HCT116 (cell line): ENCODE measurements around the gene WDR17. TPM values are rescaled to one million over a fixed set of nuclear protein-coding genes. Genes with fewer than 3 reads are reported as not detected.
A peak's percentile ranks its signal among the peaks of the same experiment; 100 is the strongest.

Experiments
- ATAC-seq: fragments of 200-7000 bp; cut with Tn5 transposase; 2 replicates; pipeline ENCODE4 v1.9.1; 2020; ENCODE audit warnings: mild to moderate bottlenecking, moderate library complexity
- BruUV-seq: library from RNA; stranded (reverse); fragments of 400-500 nt; replicated peaks from 2 replicates; lab custom pipeline; 2021; lab: Mats Ljungman, UMichigan
- CTCF ChIA-PET: fragments of 300-600 bp; sonication (Branson Sonifier 250); formaldehyde crosslinking; loops from one replicate; lab custom pipeline; 2021; ENCODE audit warnings: antibody characterized with exemption; lab: Charles Lee
- POLR2A ChIA-PET: fragments of 300-600, 350-600 bp; sonication (Branson Sonifier 250); formaldehyde crosslinking; loops from one replicate; lab custom pipeline; 2021; ENCODE audit warnings: antibody characterized with exemption; lab: Charles Lee
- RAD21 ChIA-PET, 2 experiments: fragments of 300-600 bp; sonication (Branson Sonifier 250); formaldehyde crosslinking; loops; one replicate each; lab custom pipeline; 2023; ENCODE audit warnings: low total read pairs in 2 of 2; ENCODE audit not compliant: uncharacterized antibody in 2 of 2, unreplicated experiment in 2 of 2, low non-redundant PET in 1 of 2; lab: Charles Lee
- DNase-seq: peaks from one replicate; pipeline ENCODE4 v3.0.0-alpha.2; 2010; ENCODE audit warnings: low read depth, low spot score
- H2AFZ ChIP-seq: fragments of 200-600 bp; shearing (Covaris generic), sonication (generic); 2 replicates; pipeline ENCODE4 v1.6.1; 2017; ENCODE audit warnings: low read depth, mixed run types, mixed read lengths, antibody characterized with exemption, low read length; ENCODE audit not compliant: poor library complexity, severe bottlenecking
- H3K27ac ChIP-seq: 2 replicates; pipeline ENCODE4 v1.5.1; 2012; ENCODE audit warnings: low read depth, low read length
- H3K27me3 ChIP-seq: fragments of 200-600 bp; sonication (generic); 2 replicates; pipeline ENCODE4 v1.6.1; 2016; ENCODE audit warnings: mixed run types, low read length, mixed read lengths; ENCODE audit not compliant: insufficient read depth
- H3K36me3 ChIP-seq, 2 experiments: fragments of 200-500 bp in 1 of 2; fragments of 200-600 bp in 1 of 2; sonication (Bioruptor generic) in 1 of 2; sonication (generic) in 1 of 2; 2 replicates each; pipeline versions ENCODE4 v1.5.1 to v1.6.1; 2014 to 2016; ENCODE audit warnings: low read length in 2 of 2, inconsistent platforms in 1 of 2, mixed read lengths in 1 of 2, mixed run types in 1 of 2; ENCODE audit not compliant: insufficient read depth in 2 of 2, control insufficient read depth in 1 of 2
- H3K4me1 ChIP-seq, 2 experiments: fragments of 200-600 bp in 1 of 2; sonication (generic) in 1 of 2; 2 replicates each; pipeline versions ENCODE4 v1.5.1 to v1.6.1; 2012 to 2017; ENCODE audit warnings: low read length in 2 of 2, inconsistent platforms in 1 of 2, mild to moderate bottlenecking in 1 of 2, mixed read lengths in 1 of 2, mixed run types in 1 of 2, moderate library complexity in 1 of 2; ENCODE audit not compliant: insufficient read depth in 2 of 2, control insufficient read depth in 1 of 2
- H3K4me2 ChIP-seq: fragments of 200-600 bp; sonication (generic); 2 replicates; pipeline ENCODE4 v1.6.1; 2017; ENCODE audit warnings: mixed run types, low read length, mixed read lengths
- H3K4me3 ChIP-seq, 2 experiments: fragments of 200-600 bp in 1 of 2; sonication (generic) in 1 of 2; replicated peaks in 1 of 2; 2 replicates each; pipeline ENCODE4 v1.5.1; 2011 to 2016; ENCODE audit warnings: low read length in 2 of 2, control low read depth in 1 of 2, low read depth in 1 of 2, mild to moderate bottlenecking in 1 of 2, mixed read lengths in 1 of 2, mixed run types in 1 of 2
- H3K79me2 ChIP-seq: fragments of 200-600 bp; sonication (generic); 2 replicates; pipeline ENCODE4 v1.6.1; 2017; ENCODE audit warnings: mild to moderate bottlenecking, mixed run types, low read length, moderate library complexity, mixed read lengths; ENCODE audit not compliant: insufficient read depth
- H3K9ac ChIP-seq: fragments of 200-600 bp; sonication (generic); 2 replicates; pipeline ENCODE4 v1.6.1; 2016; ENCODE audit warnings: low read length, mixed read lengths
- H3K9me2 ChIP-seq: fragments of 200-600 bp; sonication (generic), shearing (Covaris generic); 2 replicates; pipeline ENCODE4 v1.6.1; 2017; ENCODE audit warnings: mixed run types, mild to moderate bottlenecking, moderate library complexity; ENCODE audit not compliant: insufficient read depth
- H3K9me3 ChIP-seq, 2 experiments: fragments of 200-500 bp in 1 of 2; fragments of 200-600 bp in 1 of 2; sonication (Bioruptor generic) in 1 of 2; sonication (generic) in 1 of 2; 2 replicates each; pipeline ENCODE4 v1.6.1; 2014 to 2017; ENCODE audit warnings: low read length in 2 of 2, mixed read lengths in 2 of 2, inconsistent platforms in 1 of 2, low read depth in 1 of 2, mild to moderate bottlenecking in 1 of 2, mixed run types in 1 of 2, moderate library complexity in 1 of 2; ENCODE audit not compliant: control insufficient read depth in 1 of 2, insufficient read depth in 1 of 2
- H4K20me1 ChIP-seq: fragments of 200-600 bp; sonication (generic), shearing (Covaris generic); 2 replicates; pipeline ENCODE4 v1.6.1; 2017; ENCODE audit warnings: mixed run types, mild to moderate bottlenecking, moderate library complexity; ENCODE audit not compliant: insufficient read depth
- CEBPB ChIP-seq: IDR thresholded peaks from 2 replicates; pipeline ENCODE4 v1.6.1; 2012; ENCODE audit warnings: low read depth
- EGR1 ChIP-seq: IDR thresholded peaks from 2 replicates; pipeline ENCODE4 v1.6.1; 2012; ENCODE audit warnings: low read depth
- FOSL1 ChIP-seq: IDR thresholded peaks from 2 replicates; pipeline ENCODE4 v1.6.1; 2012; ENCODE audit warnings: low read depth
- JUND ChIP-seq: IDR thresholded peaks from 2 replicates; pipeline ENCODE4 v1.6.1; 2012
- POLR2AphosphoS5 ChIP-seq: IDR thresholded peaks from 2 replicates; pipeline ENCODE4 v1.6.1; 2011; ENCODE audit warnings: mild to moderate bottlenecking, low read depth, low read length, moderate library complexity
- SP1 ChIP-seq: IDR thresholded peaks from 2 replicates; pipeline ENCODE4 v1.6.1; 2012; ENCODE audit warnings: low read depth
- SRF ChIP-seq: IDR thresholded peaks from 2 replicates; pipeline ENCODE4 v1.6.1; 2012; ENCODE audit warnings: low read depth
- TCF7L2 ChIP-seq: IDR thresholded peaks from 2 replicates; pipeline ENCODE4 v1.7.0; 2011; ENCODE audit warnings: borderline replicate concordance, inconsistent platforms; ENCODE audit not compliant: insufficient read depth, insufficient read length; ENCODE audit errors: extremely low read depth
- ZFX ChIP-seq: fragments of 450-650 bp; IDR thresholded peaks from 2 replicates; pipeline ENCODE4 v1.6.1; 2017
- intact Hi-C: fragments of 100-400 bp; cut with micrococcal nuclease; formaldehyde crosslinking; loops from 2 replicates; pipeline ENCODE4 v1.10.0; 2022
- total RNA-seq: library from RNA; stranded (reverse); gene quantifications from one replicate; pipeline ENCODE4 v1.2.1, GENCODE V29; 2021; ENCODE audit not compliant: unreplicated experiment
- TF ChIP-seq, protein P1 (sequence below), 3 experiments: fragments of 200-600 bp in 1 of 3; sonication (generic) in 1 of 3; IDR thresholded peaks in 2 of 3; conservative IDR thresholded peaks in 1 of 3; 2 replicates each; pipeline ENCODE4 v1.5.1; 2012 to 2017; ENCODE audit warnings: low read depth in 2 of 3, low read length in 2 of 3, antibody characterized with exemption in 1 of 3, borderline replicate concordance in 1 of 3, control low read depth in 1 of 3, mild to moderate bottlenecking in 1 of 3, mixed read lengths in 1 of 3, mixed run types in 1 of 3, moderate library complexity in 1 of 3; ENCODE audit not compliant: insufficient read depth in 1 of 3
- TF ChIP-seq, protein P2 (sequence below): IDR thresholded peaks from 2 replicates; pipeline ENCODE4 v1.6.1; 2012
- TF ChIP-seq, protein P3 (sequence below): IDR thresholded peaks from 2 replicates; pipeline ENCODE4 v1.6.1; 2012; ENCODE audit warnings: low read depth
- TF ChIP-seq, protein P4 (sequence below): IDR thresholded peaks from 2 replicates; pipeline ENCODE4 v1.6.1; 2011; ENCODE audit warnings: mild to moderate bottlenecking, low read length, moderate library complexity; ENCODE audit not compliant: insufficient replicate concordance; ENCODE audit errors: extremely low read depth

The WDR17 gene
- total RNA-seq, 1 experiment from 2014 or later = 0.20 TPM

DNA sequence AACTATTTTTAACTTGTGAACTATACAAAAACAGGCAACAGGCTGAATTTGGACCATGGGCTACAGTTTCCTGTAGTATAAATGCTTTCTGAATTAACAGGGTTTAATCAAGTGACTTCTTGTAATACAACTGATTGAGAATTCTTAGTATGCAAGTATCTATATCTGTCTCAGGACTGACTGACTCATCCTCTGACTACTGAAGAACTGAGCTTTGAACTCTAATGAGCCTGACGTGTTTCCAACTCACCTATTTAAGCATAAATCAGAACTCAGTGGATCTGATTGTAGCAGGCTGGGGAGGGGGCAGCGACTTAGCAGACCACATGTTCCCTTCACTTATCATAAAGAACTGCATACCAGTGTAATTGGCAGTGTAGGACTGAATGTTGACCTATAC lies 122.0 kb downstream of the WDR17 start:
- ATAC-seq = peak; percentile 67
- Histone ChIP-seq H3K4me3 (peak overlapping the region in 1 of 2 experiments; percentile 12; a peak in 2 of 4 replicates), H4K20me1 (no peaks in the 10 kb centered on the region), H3K4me2 (peak overlapping the region; percentile 64), H3K9ac (no peak overlapping the region), H2AFZ (peak overlapping the region; percentile 77), H3K27me3 (no peaks in the 10 kb centered on the region), H3K27ac (no peak overlapping the region), H3K36me3 (no peaks in the 10 kb centered on the region), H3K9me2 (no peaks in the 10 kb centered on the region), H3K79me2 (no peaks in the 10 kb centered on the region), H3K4me1 (peaks cover 0 to 23% of the 10 kb centered on the region in 2 experiments; a peak in 2 of 4 replicates), H3K9me3 (no peaks in the 10 kb centered on the region)
- ChIA-PET CTCF (no interaction called here), RAD21 (no interaction called here), POLR2A (no interaction called here)
- TF ChIP-seq JUND (peak; percentile 61), SRF (no peak), FOSL1 (peak; percentile 69), EGR1 (no peak), ZFX (no peak), SP1 (peak; percentile 34; the same call in 1 of the 2 replicates)
- BruUV-seq = no TSS peak
- intact Hi-C loops = no loop called here
- no peak for DNase-seq

DNA sequence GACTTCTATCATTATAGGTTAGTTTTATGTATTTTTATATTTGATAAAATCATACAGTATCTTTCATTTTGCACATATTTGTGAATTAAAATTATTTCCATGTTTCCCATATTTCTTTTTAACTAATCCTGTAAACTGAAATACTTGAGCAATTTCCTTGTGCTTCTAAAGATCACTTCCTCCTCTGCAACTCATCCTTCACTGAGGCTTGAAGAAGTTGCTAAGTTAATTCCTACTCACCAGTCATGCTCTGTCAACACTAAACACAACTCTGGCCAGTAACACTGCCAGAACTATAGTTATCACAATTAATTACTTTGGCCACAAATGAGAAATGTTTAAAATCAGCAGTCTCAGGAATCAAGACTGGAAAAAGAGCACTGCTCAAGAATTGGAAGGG lies 123.0 kb downstream of the WDR17 start:
- Histone ChIP-seq H3K79me2 (no peaks in the 10 kb centered on the region), H2AFZ (peak overlapping the region; percentile 87), H4K20me1 (no peaks in the 10 kb centered on the region), H3K9ac (no peak overlapping the region), H3K27me3 (no peaks in the 10 kb centered on the region), H3K9me3 (no peaks in the 10 kb centered on the region), H3K4me1 (peaks cover 0 to 32% of the 10 kb centered on the region in 2 experiments; a peak in 2 of 4 replicates), H3K4me2 (no peak overlapping the region), H3K9me2 (no peaks in the 10 kb centered on the region), H3K27ac (no peak overlapping the region), H3K36me3 (no peaks in the 10 kb centered on the region), H3K4me3 (no peak overlapping the region)
- POLR2A ChIA-PET = no interaction called here
- RAD21 ChIA-PET = no interaction called here
- no TSS peak for BruUV-seq
- no peak for DNase-seq
- CTCF ChIA-PET = no interaction called here
- intact Hi-C loops = no loop called here
- ATAC-seq = no peak
- TF ChIP-seq CEBPB (no peak), TCF7L2 (no peak), EGR1 (no peak), SP1 (no peak), POLR2AphosphoS5 (no peak)
- TF ChIP-seq, protein P1, sequence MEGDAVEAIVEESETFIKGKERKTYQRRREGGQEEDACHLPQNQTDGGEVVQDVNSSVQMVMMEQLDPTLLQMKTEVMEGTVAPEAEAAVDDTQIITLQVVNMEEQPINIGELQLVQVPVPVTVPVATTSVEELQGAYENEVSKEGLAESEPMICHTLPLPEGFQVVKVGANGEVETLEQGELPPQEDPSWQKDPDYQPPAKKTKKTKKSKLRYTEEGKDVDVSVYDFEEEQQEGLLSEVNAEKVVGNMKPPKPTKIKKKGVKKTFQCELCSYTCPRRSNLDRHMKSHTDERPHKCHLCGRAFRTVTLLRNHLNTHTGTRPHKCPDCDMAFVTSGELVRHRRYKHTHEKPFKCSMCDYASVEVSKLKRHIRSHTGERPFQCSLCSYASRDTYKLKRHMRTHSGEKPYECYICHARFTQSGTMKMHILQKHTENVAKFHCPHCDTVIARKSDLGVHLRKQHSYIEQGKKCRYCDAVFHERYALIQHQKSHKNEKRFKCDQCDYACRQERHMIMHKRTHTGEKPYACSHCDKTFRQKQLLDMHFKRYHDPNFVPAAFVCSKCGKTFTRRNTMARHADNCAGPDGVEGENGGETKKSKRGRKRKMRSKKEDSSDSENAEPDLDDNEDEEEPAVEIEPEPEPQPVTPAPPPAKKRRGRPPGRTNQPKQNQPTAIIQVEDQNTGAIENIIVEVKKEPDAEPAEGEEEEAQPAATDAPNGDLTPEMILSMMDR (IDR thresholded peaks at IDR 0.05 in 2 of 3, conservative IDR thresholded peaks at IDR 0.05 in 1 of 3; ENCODE audit: borderline replicate concordance in 1 of 3, insufficient read depth in 1 of 3, low read depth in 2 of 3, low read length in 2 of 3) = no peak
- TF ChIP-seq, protein P2, sequence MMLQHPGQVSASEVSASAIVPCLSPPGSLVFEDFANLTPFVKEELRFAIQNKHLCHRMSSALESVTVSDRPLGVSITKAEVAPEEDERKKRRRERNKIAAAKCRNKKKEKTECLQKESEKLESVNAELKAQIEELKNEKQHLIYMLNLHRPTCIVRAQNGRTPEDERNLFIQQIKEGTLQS = no peak
- TF ChIP-seq, protein P3, sequence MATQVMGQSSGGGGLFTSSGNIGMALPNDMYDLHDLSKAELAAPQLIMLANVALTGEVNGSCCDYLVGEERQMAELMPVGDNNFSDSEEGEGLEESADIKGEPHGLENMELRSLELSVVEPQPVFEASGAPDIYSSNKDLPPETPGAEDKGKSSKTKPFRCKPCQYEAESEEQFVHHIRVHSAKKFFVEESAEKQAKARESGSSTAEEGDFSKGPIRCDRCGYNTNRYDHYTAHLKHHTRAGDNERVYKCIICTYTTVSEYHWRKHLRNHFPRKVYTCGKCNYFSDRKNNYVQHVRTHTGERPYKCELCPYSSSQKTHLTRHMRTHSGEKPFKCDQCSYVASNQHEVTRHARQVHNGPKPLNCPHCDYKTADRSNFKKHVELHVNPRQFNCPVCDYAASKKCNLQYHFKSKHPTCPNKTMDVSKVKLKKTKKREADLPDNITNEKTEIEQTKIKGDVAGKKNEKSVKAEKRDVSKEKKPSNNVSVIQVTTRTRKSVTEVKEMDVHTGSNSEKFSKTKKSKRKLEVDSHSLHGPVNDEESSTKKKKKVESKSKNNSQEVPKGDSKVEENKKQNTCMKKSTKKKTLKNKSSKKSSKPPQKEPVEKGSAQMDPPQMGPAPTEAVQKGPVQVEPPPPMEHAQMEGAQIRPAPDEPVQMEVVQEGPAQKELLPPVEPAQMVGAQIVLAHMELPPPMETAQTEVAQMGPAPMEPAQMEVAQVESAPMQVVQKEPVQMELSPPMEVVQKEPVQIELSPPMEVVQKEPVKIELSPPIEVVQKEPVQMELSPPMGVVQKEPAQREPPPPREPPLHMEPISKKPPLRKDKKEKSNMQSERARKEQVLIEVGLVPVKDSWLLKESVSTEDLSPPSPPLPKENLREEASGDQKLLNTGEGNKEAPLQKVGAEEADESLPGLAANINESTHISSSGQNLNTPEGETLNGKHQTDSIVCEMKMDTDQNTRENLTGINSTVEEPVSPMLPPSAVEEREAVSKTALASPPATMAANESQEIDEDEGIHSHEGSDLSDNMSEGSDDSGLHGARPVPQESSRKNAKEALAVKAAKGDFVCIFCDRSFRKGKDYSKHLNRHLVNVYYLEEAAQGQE = no peak
- TF ChIP-seq, protein P4, sequence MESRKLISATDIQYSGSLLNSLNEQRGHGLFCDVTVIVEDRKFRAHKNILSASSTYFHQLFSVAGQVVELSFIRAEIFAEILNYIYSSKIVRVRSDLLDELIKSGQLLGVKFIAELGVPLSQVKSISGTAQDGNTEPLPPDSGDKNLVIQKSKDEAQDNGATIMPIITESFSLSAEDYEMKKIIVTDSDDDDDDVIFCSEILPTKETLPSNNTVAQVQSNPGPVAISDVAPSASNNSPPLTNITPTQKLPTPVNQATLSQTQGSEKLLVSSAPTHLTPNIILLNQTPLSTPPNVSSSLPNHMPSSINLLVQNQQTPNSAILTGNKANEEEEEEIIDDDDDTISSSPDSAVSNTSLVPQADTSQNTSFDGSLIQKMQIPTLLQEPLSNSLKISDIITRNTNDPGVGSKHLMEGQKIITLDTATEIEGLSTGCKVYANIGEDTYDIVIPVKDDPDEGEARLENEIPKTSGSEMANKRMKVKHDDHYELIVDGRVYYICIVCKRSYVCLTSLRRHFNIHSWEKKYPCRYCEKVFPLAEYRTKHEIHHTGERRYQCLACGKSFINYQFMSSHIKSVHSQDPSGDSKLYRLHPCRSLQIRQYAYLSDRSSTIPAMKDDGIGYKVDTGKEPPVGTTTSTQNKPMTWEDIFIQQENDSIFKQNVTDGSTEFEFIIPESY = no peak
